HG03103 (cell line): ENCODE measurements around the gene UBC.
"Not testable (repeated sequence)": the region's sequence is repeated elsewhere in the genome, so short reads cannot be mapped to it uniquely, and the experiment has no call there.

ENCODE experiments used
- ATAC-seq: cut with Tn5 transposase; IDR thresholded peaks from one replicate; pipeline ENCODE4 v1.9.1; 2021; ENCODE audit warnings: low read depth; ENCODE audit not compliant: unreplicated experiment

UBC gene

DNA sequence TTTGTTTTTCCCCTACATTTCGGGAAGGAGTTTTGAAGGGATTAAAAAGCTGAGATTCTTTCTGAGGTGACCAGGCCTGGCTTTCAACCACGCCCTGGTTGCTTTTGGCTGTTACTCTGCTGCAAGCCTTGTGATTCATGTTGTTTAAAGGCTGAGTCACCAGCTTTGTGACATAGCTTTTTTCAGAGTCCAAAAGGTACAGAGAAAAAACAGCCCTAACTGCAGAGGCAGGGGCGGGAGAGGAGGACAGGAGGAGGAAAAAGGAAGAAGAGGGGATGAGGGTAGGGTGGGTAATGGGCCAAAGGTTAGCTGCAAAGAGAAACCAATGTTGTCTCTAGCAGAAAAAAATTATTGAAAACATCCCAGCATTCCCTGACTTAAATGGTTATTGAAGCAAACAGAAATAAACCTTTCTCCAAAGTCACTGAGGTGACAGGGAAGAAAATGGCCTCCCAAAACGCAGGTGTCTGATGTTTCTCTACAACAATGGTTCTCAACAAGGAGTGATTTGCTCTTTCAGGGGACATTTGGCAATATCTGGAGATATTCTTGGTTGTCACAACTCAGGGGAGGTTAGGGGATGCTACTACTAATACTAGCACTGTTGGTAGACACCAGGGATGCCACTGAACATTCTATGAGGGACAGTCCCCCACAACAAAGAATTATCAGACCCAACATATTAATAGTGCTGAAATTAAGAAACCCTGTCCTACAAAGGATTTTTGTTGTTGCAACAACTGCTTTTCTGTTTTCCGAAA lies 2.1 kb upstream of the UBC start:
- ATAC-seq, result no peak

DNA sequence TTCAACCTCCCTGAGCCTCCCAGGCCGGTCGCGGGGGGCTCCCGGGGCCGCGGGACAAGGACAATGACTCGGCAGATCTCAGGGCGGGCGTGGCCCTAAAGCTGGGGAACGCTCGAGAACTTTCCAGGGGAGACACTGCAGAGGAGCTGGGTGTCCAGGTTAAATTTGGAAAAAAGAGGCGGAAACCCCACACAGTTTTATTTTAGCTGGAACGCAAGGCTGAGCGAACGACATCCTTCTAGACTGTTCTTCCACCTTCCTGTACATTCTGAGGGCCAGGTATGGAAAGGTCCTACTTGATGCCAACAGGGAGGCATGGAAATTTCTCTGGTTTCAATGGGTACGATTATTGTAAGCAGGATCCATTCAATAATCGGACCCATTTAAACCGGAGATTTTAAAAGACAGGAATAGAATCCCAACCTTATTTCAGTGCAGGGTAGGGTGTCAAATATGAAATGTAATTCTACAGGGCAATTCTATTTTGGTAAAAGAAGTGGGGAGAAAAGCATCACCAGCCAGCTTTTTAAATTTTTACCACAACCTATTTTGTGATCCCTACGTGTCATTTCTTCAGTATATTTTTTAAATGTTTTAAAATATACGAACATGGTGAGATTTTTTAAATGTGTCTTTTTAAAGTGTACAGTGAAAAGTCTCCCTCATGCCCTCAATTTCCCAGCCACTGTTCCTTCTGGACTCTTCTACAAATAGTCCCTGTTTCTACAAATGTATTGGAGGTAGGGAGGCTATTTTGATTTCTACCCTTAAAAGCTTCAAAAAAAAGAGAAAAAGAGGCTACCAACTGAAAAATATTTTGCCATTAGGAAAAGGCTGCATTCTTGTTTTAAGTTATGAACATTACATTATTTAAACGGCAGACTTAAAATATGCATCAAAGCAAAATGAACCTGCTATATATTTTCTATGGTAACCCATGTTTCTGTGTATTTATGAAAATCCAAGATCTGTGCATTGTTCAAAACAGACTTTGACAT lies 1.1 kb upstream of the UBC start:
- no peak for ATAC-seq

DNA sequence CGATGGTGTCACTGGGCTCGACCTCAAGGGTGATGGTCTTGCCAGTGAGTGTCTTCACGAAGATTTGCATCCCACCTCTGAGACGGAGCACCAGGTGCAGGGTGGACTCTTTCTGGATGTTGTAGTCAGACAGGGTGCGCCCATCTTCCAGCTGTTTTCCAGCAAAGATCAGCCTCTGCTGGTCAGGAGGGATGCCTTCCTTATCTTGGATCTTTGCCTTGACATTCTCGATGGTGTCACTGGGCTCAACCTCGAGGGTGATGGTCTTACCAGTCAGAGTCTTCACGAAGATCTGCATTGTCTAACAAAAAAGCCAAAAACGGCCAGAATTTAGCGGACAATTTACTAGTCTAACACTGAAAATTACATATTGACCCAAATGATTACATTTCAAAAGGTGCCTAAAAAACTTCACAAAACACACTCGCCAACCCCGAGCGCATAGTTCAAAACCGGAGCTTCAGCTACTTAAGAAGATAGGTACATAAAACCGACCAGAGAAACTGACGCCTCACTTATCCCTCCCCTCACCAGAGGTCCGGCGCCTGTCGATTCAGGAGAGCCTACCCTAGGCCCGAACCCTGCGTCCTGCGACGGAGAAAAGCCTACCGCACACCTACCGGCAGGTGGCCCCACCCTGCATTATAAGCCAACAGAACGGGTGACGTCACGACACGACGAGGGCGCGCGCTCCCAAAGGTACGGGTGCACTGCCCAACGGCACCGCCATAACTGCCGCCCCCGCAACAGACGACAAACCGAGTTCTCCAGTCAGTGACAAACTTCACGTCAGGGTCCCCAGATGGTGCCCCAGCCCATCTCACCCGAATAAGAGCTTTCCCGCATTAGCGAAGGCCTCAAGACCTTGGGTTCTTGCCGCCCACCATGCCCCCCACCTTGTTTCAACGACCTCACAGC lies 717 bp downstream of the UBC start:
- ATAC-seq, result no peak

DNA sequence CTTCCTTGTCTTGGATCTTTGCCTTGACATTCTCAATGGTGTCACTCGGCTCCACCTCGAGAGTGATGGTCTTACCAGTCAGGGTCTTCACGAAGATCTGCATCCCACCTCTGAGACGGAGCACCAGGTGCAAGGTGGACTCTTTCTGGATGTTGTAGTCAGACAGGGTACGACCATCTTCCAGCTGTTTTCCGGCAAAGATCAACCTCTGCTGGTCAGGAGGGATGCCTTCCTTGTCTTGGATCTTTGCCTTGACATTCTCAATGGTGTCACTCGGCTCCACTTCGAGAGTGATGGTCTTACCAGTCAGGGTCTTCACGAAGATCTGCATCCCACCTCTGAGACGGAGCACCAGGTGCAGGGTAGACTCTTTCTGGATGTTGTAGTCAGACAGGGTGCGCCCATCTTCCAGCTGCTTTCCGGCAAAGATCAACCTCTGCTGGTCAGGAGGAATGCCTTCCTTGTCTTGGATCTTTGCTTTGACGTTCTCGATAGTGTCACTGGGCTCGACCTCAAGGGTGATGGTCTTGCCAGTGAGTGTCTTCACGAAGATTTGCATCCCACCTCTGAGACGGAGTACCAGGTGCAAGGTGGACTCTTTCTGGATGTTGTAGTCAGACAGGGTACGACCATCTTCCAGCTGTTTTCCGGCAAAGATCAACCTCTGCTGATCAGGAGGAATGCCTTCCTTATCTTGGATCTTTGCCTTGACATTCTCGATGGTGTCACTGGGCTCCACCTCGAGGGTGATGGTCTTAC lies 1.7 kb downstream of the UBC start:
- not testable (repeated sequence) for ATAC-seq

DNA sequence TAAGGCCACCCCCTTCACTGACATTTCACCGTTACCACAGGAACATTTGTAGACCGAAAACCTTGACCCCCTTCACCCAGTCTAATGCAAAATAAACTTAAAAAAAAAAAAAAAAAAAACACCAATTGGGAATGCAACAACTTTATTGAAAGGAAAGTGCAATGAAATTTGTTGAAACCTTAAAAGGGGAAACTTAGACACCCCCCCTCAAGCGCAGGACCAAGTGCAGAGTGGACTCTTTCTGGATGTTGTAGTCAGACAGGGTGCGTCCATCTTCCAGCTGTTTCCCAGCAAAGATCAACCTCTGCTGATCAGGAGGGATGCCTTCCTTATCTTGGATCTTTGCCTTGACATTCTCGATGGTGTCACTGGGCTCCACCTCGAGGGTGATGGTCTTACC lies 2.9 kb downstream of the UBC start:
- not testable (repeated sequence) for ATAC-seq

DNA sequence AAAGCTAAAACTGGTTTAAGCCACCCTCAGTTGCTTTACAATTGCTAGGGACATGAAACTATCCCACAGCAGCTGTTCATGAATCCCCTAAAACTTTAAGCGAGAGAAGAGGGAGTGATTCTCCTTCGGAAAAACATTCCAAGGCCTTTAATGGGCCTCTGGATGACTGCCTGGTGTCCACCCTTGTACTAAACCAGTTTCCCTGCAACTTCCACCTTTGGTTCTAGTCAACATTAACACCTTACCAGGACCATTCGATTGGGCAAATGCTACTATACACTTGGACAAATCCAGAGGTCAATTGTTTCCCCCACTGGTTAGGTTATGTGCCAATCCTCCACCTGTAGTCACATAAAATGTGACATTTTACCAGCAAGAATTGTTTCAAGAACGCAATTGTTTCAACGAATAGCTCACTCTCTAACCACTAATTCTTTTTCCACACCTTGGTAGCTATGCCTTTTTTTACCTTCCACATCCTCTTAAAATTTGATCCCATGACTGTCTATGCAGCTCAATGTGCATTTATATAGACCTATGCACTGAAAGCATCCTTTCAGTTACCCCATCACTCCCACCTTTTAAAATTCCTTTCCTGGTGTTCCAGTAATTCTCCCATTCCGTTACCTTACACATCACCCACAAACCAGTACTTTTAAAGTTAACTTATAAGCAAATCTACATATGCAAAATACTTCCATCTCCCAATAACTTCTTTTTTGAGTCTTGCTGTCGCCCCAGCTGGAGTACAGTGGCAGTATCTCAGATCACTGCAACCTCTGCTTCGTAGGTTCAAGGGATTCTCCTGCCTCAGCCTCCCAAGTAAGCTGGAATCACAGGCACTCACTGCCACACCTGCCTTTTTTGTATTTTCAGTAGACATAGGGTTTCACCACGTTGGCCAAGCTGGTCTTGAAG lies 3.6 kb downstream of the UBC start:
- ATAC-seq, result no peak

DNA sequence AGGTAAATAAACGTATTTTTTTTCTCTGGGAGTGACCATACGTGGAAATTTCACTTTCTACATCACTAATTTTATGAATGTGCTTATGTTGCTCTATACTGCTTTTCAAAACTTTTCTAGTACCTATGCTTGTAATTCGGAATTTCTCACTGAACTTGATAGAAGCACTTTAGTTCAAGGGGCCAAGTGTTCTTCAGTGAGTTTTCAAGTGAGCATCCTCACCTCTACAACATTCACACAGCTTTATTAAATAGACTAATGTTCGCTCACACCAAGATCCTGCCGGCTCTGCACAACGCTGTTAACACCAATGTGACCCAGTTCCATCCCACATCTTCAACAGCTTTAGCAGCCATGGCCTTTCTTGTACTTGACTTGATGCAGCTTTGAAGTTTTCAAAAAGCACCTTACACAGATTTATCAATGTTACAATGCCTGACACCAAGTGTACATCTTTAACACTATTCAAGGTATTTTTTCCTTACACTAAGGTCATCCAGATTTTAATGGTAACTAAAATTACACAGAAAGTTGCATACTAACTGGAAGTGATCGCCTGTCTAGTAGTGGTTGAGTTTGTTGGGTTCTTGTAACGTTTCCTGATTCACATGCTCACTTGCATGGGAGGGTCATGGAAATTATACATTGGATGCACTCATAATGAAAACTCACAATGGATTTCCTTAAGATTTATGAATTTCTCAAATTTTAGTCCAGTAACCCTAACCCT lies 4.5 kb downstream of the UBC start:
- no peak for ATAC-seq

DNA sequence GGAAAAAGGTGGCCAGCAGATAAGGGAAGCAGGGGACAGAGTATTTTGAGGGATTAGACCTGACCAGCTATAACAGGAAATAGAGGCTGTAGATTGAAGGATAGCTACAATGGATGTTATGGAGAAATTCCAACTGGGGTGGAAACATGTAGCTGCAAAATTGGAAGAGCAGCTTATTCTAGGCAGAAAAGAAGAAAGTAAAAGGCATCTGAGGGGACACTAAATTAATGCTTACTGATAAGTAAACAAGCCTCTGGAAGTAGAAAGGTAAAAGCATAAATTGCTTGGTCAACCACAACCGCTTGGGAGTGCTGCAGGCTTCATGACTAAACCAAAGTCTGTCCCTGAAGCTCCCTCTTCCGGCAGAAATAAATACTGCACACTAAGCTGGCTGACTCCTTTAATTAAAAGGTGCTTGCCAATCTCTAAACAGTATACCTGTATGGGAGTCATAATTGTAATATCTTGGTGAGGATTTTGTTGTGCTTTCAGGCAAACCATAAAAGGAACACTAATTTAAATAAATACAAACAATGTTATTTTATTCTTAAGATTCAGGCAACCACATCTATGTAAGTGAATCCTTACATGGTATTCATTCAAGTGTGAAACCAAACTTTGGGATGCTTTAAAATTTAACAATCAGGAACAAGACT lies 7.7 kb downstream of the UBC start:
- peak; percentile 49 for ATAC-seq

DNA sequence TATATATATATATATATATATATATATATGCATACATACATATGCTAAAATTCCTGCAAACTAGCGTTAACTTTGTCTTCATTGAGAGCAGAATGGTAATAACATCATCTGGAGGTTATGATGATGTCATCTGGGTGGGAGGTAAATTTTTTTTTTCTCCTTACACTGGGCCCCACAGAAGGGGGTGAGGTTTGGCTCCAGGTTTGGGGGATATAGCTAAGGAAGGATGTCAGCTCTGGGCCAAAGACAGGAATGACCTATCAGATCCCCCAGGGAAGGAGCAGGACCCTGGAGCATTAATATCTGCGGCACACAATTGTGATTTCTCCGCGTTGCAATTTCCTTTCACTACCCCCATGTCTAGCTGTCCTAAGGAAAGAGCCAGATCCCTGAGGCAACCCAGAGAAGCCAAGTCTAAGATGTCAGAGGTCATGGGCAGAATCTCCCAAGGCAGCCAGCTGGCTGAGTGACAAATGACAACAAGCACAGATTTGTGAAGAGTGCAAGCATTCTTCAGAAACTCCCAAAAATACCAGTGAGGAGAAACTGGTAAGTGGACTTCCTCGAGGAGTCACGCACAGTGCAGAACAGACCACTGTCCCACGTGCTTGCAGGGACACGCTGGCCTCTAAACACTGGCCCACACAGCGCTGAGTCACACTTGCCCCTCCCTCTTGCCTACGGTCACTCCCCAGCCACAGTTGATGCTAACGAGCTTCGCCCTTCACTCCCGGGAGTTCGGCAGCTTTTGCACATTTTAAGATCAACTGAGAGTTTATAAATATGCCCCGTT lies 9.9 kb downstream of the UBC start:
- no peak for ATAC-seq

DNA sequence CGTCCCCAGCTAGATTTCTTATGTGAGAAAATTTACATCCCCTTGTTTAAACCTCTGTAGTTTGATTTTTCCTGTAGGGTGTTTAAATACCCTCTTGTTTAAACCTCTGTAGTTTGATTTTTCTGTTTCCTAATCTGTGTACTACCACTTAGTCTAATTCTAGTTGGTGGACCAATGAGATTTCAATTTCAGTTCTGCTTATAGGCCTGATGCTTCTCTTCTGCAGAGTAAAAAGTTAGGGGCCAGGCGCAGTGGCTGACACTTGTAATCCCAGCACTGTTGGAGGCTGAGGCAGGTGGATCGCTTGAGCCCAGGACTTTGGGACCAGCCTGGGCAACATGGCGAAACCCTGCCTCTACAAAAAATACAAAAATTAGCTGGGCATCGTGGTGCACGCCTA lies 11.5 kb downstream of the UBC start:
- ATAC-seq, result peak; percentile 45

DNA sequence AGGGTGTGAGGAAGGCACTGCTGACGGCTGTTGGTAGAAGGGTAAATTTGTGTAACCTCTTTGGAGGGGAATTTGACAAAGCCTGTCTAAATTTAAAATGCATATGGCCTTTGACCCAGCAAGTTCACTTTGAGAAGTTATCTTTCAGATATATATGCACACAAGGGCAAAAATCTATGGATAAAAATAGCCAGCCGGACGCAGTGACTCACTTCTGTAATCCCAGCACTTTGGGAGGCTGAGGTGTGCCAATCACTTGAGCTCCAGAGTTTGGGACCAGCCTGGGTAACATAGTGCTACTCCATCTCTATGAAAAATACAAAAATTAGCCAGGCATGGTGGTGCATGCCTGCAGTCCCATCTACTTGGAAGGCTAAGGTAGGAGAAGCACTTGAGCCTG lies 13.4 kb downstream of the UBC start:
- no peak for ATAC-seq

DNA sequence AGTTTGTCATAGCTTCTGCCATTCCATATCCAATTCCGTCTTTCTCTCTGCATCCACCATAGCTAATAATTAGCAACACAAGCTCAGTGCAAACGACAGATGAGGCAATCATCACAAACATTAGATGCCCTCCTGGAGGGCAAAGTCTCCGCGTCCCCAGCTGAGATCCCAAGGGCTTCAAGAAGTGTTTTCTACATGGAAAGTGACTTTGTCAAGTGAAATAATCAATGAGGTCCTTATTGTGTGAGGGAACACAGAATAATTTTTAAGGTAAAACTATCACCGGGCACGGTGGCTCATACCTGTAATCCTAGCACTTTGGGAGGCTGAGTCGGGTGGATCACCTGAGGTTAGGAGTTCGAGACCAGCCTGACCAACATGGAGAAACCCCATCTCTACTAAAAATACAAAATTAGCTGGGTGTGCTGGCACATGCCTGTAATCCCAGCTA lies 14.1 kb downstream of the UBC start:
- not testable (repeated sequence) for ATAC-seq

DNA sequence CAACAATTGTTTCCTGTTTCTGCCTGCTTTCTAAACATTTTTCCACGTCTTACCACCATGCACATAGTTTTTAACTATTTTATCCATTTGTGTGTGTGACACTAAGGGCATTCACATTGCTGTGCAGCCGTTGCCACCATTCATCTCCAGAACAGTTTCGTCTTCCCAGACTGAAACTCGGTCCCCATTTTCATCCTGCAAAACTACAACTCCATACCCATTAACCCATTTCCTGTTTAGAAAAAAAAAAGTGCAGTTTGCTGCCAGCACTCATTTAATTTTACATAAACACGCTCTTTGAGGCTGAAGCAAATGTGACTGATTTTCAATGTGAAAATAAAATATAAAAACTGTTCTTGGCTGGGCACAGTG lies 15.5 kb downstream of the UBC start:
- no peak for ATAC-seq

DNA sequence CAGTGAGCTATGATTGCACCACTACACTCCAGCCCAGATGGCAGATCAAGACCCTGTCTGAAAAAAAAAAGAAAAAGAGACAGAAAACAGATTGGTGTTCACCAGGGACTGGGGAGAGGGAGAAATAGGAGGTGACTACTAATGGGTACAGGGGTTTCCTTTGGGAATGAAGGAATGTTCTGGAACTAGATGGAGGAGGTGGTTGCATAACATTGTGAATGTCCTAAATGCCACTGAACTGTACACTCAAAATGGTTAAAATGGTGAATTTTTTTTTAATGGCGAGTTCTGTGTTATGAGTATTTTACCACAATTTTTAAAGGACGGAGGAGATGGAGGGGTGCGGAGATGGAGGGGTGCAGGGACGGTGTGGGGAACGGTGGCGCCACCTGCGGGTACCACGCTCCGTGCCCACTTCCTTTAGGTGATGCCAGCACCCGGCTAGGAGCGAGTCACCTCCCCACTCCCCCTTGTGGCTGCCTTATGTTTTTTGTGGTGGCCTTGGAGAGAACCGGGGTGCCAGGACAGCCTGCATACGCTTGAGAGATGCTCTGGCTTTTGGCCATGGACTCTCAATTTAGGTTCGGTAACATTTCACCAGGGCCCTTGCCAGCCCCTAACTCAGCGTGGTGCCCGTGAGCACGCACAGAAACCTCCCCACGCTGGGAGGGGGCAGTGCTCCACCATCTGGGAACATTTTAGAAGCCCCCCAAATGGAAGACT lies 16.1 kb downstream of the UBC start:
- ATAC-seq, result no peak

DNA sequence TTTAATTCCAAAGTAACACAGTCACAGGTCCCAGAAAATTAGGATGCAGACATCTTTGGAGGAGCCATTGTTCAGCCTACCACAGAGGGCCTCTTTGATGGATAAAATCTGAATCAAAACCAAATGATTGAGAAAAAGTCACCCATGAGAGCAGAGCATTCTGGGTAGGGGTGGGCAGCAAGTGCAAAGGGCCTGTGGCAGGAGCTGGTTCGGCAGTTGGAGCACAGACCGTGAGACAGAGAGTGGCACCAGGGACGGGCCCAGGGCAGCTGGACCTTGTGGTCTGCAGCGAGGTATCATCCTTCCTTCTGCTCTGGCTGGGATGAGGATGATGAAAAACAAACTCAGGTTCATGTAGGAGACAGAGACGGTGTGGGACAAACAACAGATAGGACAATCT lies 18.0 kb downstream of the UBC start:
- ATAC-seq, result no peak

DNA sequence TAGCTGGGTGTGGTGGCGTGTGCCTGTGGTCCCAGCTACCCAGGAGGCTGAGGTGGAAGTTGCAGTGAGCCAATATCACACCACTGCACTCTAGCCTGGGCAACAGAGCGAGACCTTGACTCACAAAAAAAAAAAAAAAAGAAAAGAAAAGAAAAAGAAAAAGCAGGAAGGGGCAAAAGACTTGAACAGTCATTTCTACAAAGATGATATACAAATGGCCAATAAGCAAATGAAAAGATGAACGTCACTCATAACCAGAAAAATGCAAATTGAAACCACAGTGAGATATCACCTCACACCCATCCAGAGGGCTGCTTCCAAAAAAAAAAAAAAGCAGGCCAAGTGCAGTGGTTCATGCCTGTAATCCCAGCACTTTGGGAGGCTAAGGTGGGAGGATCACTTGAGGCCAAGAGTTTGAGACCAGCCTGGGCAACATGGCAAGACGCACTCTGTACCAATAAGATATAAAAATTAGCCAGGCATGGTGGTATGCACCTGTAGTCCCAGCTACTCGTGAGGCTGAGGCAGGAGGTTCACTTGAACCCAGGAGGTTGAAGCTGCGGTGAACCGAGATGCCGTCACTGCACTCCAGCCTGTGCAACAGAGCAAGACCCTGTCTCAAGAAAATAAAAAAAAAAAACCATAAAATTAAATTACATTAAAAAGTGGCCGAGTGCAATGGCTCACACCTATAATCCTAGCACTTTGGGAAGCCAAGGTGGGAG lies 20.5 kb downstream of the UBC start:
- no peak for ATAC-seq
